NT2/D1 (cell line): Measurements from ENCODE around the gene SEC23A.

Experiments used
- YY1 ChIP-seq: IDR thresholded peaks from 2 replicates; pipeline ENCODE4 v1.6.1; 2011; ENCODE audit not compliant: insufficient read length, insufficient read depth
- ZNF274 ChIP-seq: IDR thresholded peaks from 2 replicates; pipeline ENCODE4 v1.6.1; 2011; ENCODE audit warnings: mild to moderate bottlenecking, low read depth, low read length

- TF ChIP-seq ZNF274 (no peak), YY1 (no peak)
These were observed 87.0 kb downstream of the SEC23A start for GRCh38 chr14:39015964-39016577.
